ENCODE results near the gene APOBEC3B.

The APOBEC3B gene

DNA sequence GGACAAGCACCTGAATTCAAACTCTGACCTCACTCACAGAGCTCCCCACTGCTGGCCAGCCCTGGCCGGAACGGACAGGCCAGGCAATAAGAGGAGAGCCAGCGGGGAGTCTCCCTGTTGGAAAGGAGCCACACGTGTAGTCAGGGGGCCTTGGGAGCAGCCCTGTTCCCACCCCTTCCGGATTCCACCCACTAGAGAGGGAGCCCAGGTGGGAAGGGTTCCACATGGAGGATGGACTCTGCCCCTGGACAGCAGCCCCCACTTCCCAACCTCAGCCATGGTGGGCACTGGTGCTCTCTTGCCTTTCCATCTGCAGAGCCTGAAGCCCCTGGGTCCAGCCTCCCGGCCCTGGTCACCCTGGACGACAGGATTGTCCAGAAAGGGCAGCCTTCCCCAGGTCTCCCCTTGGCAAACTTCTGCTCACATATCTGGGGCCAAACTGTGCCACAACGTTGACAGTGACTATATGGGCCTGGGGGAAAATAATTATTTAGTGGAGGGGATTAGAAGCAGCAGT is 32.2 kb upstream of the APOBEC3B start:
- Histone ChIP-seq H2AFZ (ENCODE audit: low read depth, low read length) (no peak overlapping the region), H4K20me1 (ENCODE audit: insufficient read depth, low read length) (no peaks in the 10 kb centered on the region), H3K79me2 (ENCODE audit: insufficient read depth, low read length) (no peaks in the 10 kb centered on the region), H3K27ac (ENCODE audit: low read length) (no peak overlapping the region), H3K9me3 (ENCODE audit: insufficient read depth, low read length, severe bottlenecking) (no peaks in the 10 kb centered on the region), H3K9ac (ENCODE audit: low read depth, low read length) (no peak overlapping the region), H3K27me3 (ENCODE audit: insufficient read depth, low read length, poor library complexity) (peaks cover 20% of the 10 kb centered on the region), H3K4me2 (ENCODE audit: insufficient read depth, low read length) (no peak overlapping the region), H3K4me1 (ENCODE audit: insufficient read depth, low read length) (no peaks in the 10 kb centered on the region), H3K36me3 (ENCODE audit: insufficient read depth, low read length) (no peaks in the 10 kb centered on the region), H3K4me3 (ENCODE audit: low read depth in 1 of 2, low read length in 2 of 2) (no peak overlapping the region)
- ATAC-seq (ENCODE audit: insufficient read depth, low read depth) (no peak), DNase-seq (no peak)
- no peak for TF ChIP-seq EZH2 (IDR thresholded peaks at IDR 0.05; ENCODE audit: borderline replicate concordance, low read depth, low read length, severe bottlenecking)
- TF ChIP-seq, protein P1, sequence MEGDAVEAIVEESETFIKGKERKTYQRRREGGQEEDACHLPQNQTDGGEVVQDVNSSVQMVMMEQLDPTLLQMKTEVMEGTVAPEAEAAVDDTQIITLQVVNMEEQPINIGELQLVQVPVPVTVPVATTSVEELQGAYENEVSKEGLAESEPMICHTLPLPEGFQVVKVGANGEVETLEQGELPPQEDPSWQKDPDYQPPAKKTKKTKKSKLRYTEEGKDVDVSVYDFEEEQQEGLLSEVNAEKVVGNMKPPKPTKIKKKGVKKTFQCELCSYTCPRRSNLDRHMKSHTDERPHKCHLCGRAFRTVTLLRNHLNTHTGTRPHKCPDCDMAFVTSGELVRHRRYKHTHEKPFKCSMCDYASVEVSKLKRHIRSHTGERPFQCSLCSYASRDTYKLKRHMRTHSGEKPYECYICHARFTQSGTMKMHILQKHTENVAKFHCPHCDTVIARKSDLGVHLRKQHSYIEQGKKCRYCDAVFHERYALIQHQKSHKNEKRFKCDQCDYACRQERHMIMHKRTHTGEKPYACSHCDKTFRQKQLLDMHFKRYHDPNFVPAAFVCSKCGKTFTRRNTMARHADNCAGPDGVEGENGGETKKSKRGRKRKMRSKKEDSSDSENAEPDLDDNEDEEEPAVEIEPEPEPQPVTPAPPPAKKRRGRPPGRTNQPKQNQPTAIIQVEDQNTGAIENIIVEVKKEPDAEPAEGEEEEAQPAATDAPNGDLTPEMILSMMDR (IDR thresholded peaks at IDR 0.05; ENCODE audit: borderline replicate concordance, extremely low read depth, low read length, poor library complexity, severe bottlenecking), result no peak

DNA sequence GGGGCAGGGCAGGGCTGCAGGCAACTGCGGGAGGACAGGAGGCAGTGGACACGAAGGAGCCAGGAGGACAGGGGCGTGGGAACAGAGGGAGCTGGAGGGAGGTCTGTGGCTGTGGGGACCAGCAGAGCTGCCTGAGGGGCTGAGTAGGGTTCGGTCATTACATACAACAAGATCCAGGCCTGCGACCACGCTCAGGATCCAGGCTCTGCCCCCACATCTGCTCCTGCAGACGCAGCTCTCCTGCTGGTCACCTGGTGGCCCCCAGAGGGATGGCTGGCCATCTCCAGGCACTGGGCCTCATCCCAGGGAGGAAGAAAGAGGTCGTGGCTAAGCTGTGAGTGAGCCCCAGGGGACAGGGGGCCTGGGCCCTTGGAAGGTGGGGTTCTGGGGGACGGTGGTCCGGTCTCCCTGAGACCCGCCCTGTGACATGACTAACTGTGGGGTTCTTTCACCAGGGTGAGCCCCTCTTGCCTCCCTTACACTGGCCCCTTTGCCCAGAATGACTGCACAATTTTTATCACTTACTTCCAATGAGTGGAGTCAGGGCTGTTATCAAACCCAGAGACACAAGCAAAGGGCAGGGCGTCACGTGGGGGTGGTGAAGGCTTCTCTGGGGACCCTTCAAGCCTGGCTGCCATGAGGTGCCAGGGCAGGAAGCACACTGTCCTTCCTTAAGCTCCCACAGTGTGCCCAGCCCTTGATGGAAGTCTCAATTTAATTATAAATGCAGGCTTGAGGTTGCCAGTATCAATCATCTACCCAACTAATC is 31.4 kb upstream of the APOBEC3B start:
- H3K27ac ChIP-seq (ENCODE audit: low read length), result no peak overlapping the region
- no peaks in the 10 kb centered on the region for H3K36me3 ChIP-seq (ENCODE audit: insufficient read depth, low read length)
- no peak overlapping the region for H3K4me3 ChIP-seq (ENCODE audit: low read depth in 1 of 2, low read length in 2 of 2)
- TF ChIP-seq EZH2 (IDR thresholded peaks at IDR 0.05; ENCODE audit: borderline replicate concordance, low read depth, low read length, severe bottlenecking), result no peak
- H4K20me1 ChIP-seq (ENCODE audit: insufficient read depth, low read length), result no peaks in the 10 kb centered on the region
- no peaks in the 10 kb centered on the region for H3K4me1 ChIP-seq (ENCODE audit: insufficient read depth, low read length)
- H2AFZ ChIP-seq (ENCODE audit: low read depth, low read length), result no peak overlapping the region
- ATAC-seq (ENCODE audit: insufficient read depth, low read depth) (no peak), DNase-seq (no peak)
- no peak overlapping the region for H3K4me2 ChIP-seq (ENCODE audit: insufficient read depth, low read length)
- no peaks in the 10 kb centered on the region for H3K9me3 ChIP-seq (ENCODE audit: insufficient read depth, low read length, severe bottlenecking)
- H3K27me3 ChIP-seq (ENCODE audit: insufficient read depth, low read length, poor library complexity), result peaks cover 19% of the 10 kb centered on the region
- no peaks in the 10 kb centered on the region for H3K79me2 ChIP-seq (ENCODE audit: insufficient read depth, low read length)
- H3K9ac ChIP-seq (ENCODE audit: low read depth, low read length), result no peak overlapping the region

DNA sequence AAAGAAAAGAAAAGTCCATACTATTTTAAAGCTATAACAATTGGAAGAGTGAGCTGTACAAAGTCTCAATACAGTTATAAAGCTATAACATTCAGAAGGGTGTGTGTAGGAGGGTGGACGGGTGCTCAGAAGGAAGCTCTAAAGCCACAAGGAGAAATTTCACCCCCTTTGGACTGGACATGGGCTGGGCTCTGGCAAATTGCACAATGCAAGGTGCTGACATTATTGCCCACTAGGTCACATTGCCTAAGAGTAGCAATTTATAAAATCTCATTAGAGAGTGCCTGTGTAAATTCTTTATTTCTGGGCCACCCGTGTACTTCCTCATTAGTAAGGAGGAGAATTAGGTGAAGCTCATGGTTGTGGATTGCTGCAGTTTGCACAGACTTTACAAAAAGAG is 30.4 kb upstream of the APOBEC3B start:
- H4K20me1 ChIP-seq (ENCODE audit: insufficient read depth, low read length), result no peaks in the 10 kb centered on the region
- H3K4me2 ChIP-seq (ENCODE audit: insufficient read depth, low read length), result no peak overlapping the region
- H3K4me3 ChIP-seq (ENCODE audit: low read depth in 1 of 2, low read length in 2 of 2), result no peak overlapping the region
- TF ChIP-seq EZH2 (IDR thresholded peaks at IDR 0.05; ENCODE audit: borderline replicate concordance, low read depth, low read length, severe bottlenecking), result no peak
- TF ChIP-seq, protein P1 (IDR thresholded peaks at IDR 0.05; ENCODE audit: borderline replicate concordance, extremely low read depth, low read length, poor library complexity, severe bottlenecking), result no peak
- no peaks in the 10 kb centered on the region for H3K79me2 ChIP-seq (ENCODE audit: insufficient read depth, low read length)
- no peaks in the 10 kb centered on the region for H3K4me1 ChIP-seq (ENCODE audit: insufficient read depth, low read length)
- no peaks in the 10 kb centered on the region for H3K9me3 ChIP-seq (ENCODE audit: insufficient read depth, low read length, severe bottlenecking)
- H3K36me3 ChIP-seq (ENCODE audit: insufficient read depth, low read length), result no peaks in the 10 kb centered on the region
- H3K9ac ChIP-seq (ENCODE audit: low read depth, low read length), result no peak overlapping the region
- ATAC-seq (ENCODE audit: insufficient read depth, low read depth) (no peak), DNase-seq (no peak)
- H2AFZ ChIP-seq (ENCODE audit: low read depth, low read length), result no peak overlapping the region
- no peak overlapping the region for H3K27ac ChIP-seq (ENCODE audit: low read length)
- H3K27me3 ChIP-seq (ENCODE audit: insufficient read depth, low read length, poor library complexity), result peaks cover 19% of the 10 kb centered on the region

DNA sequence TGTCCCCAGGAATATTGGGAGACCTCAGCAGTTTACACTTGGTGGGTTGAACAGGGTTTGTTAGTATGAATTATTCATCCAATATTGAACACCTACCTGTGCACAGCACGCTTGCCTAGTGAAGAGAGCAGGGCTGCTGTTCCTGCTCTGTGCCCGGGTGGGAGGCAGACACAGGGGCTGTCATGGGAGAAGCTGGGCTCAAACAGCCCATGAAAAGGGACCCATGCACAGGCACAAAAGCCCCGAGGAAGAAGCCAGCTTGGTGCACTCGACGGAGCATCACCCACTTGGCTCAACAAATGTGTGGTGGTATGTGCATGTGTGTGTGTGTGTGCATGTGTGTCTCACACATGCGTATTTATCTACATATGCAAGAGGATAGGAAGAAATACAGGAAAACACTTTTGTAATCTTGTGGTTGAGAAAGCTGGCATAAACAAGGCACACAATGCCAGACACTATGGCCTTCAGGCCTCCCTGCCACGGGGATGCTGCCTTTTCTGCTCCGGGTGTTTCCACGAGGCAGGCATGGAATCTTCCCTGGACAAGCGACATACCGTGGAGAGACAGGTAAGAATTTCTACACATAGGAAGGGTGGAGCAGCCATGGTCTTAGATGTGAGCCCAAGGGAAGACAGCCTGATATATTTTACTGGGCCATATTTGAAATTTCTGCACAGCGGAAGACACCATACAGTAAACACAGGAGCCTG is 29.7 kb upstream of the APOBEC3B start:
- peaks cover 12% of the 10 kb centered on the region for H3K27me3 ChIP-seq (ENCODE audit: insufficient read depth, low read length, poor library complexity)
- no peak overlapping the region for H3K4me2 ChIP-seq (ENCODE audit: insufficient read depth, low read length)
- H2AFZ ChIP-seq (ENCODE audit: low read depth, low read length), result no peak overlapping the region
- H4K20me1 ChIP-seq (ENCODE audit: insufficient read depth, low read length), result no peaks in the 10 kb centered on the region
- H3K79me2 ChIP-seq (ENCODE audit: insufficient read depth, low read length), result no peaks in the 10 kb centered on the region
- DNase-seq, result no peak
- H3K4me1 ChIP-seq (ENCODE audit: insufficient read depth, low read length), result no peaks in the 10 kb centered on the region
- ATAC-seq (ENCODE audit: insufficient read depth, low read depth), result no peak
- no peaks in the 10 kb centered on the region for H3K9me3 ChIP-seq (ENCODE audit: insufficient read depth, low read length, severe bottlenecking)
- TF ChIP-seq EZH2 (IDR thresholded peaks at IDR 0.05; ENCODE audit: borderline replicate concordance, low read depth, low read length, severe bottlenecking), result no peak
- TF ChIP-seq, protein P1 (IDR thresholded peaks at IDR 0.05; ENCODE audit: borderline replicate concordance, extremely low read depth, low read length, poor library complexity, severe bottlenecking), result no peak
- H3K4me3 ChIP-seq (ENCODE audit: low read depth in 1 of 2, low read length in 2 of 2), result no peak overlapping the region
- H3K27ac ChIP-seq (ENCODE audit: low read length), result no peak overlapping the region
- H3K36me3 ChIP-seq (ENCODE audit: insufficient read depth, low read length), result no peaks in the 10 kb centered on the region
- H3K9ac ChIP-seq (ENCODE audit: low read depth, low read length), result no peak overlapping the region

All from DND-41 (cell line).